GM23338 (cell line): Measurements from ENCODE around the gene PASK. TPM values are rescaled to one million over a fixed set of nuclear protein-coding genes. Genes with fewer than 3 reads are reported as not detected.

Experiments
- ATAC-seq: fragments of 200-7000 bp; cut with Tn5 transposase; 3 replicates; pipeline ENCODE4 v1.9.1; 2020
- DNase-seq: peaks from one replicate; pipeline ENCODE4 v3.0.0-alpha.2; 2015; ENCODE audit warnings: low spot score
- H2AFZ ChIP-seq: fragments of 200-600 bp; sonication (generic); 2 replicates; pipeline ENCODE4 v1.8.0; 2016; ENCODE audit warnings: antibody characterized with exemption, mild to moderate bottlenecking, moderate library complexity
- H3F3A ChIP-seq: fragments of 200-600 bp; sonication (generic); replicated peaks from 2 replicates; pipeline ENCODE4 v1.8.0; 2017; ENCODE audit warnings: antibody characterized with exemption, mixed run types, low read depth
- H3K27ac ChIP-seq: fragments of 200-600 bp; sonication (generic); 2 replicates; pipeline ENCODE4 v1.6.1; 2016; ENCODE audit warnings: low read depth
- H3K27me3 ChIP-seq: fragments of 200-600 bp; sonication (generic); 2 replicates; pipeline ENCODE4 v1.8.0; 2016; ENCODE audit warnings: mild to moderate bottlenecking, mixed run types, moderate library complexity; ENCODE audit not compliant: insufficient read depth
- H3K36me3 ChIP-seq: fragments of 200-600 bp; sonication (generic); 2 replicates; pipeline ENCODE4 v1.8.0; 2016; ENCODE audit warnings: mild to moderate bottlenecking; ENCODE audit not compliant: insufficient read depth
- H3K4me1 ChIP-seq: fragments of 200-600 bp; sonication (generic); 2 replicates; pipeline ENCODE4 v1.8.0; 2016; ENCODE audit warnings: mild to moderate bottlenecking, moderate library complexity; ENCODE audit not compliant: insufficient read depth
- H3K4me2 ChIP-seq: fragments of 200-600 bp; sonication (generic); 2 replicates; pipeline ENCODE4 v1.7.1; 2017; ENCODE audit warnings: mixed run types
- H3K4me3 ChIP-seq: fragments of 200-600 bp; sonication (generic); 2 replicates; pipeline ENCODE4 v1.6.1; 2016; ENCODE audit warnings: mixed run types
- H3K79me2 ChIP-seq: fragments of 200-600 bp; sonication (generic); replicated peaks from 2 replicates; pipeline ENCODE4 v1.8.0; 2017; ENCODE audit warnings: mild to moderate bottlenecking; ENCODE audit not compliant: insufficient read depth
- H3K9me2 ChIP-seq: fragments of 200-600 bp; sonication (generic); 2 replicates; pipeline ENCODE4 v1.8.0; 2017; ENCODE audit not compliant: insufficient read depth
- H4K20me1 ChIP-seq: fragments of 200-600 bp; sonication (generic); replicated peaks from 2 replicates; pipeline ENCODE4 v1.8.0; 2017; ENCODE audit warnings: mild to moderate bottlenecking; ENCODE audit not compliant: insufficient read depth
- H3K27ac Mint-ChIP-seq: 2 replicates; pipeline ENCODE4 v1.8.0; 2020; ENCODE audit warnings: inconsistent platforms, mild to moderate bottlenecking, moderate library complexity, mixed read lengths
- H3K27me3 Mint-ChIP-seq: 3 replicates; pipeline ENCODE4 v1.8.0; 2022; ENCODE audit warnings: low read depth, mild to moderate bottlenecking, moderate library complexity, mixed read lengths, inconsistent platforms; ENCODE audit not compliant: insufficient read depth, poor library complexity
- H3K36me3 Mint-ChIP-seq: 3 replicates; pipeline ENCODE4 v1.8.0; 2021; ENCODE audit warnings: low read depth, mild to moderate bottlenecking, inconsistent platforms, moderate library complexity, mixed read lengths
- H3K4me1 Mint-ChIP-seq: 3 replicates; pipeline ENCODE4 v1.8.0; 2020; ENCODE audit warnings: mild to moderate bottlenecking, inconsistent platforms, mixed read lengths
- H3K4me3 Mint-ChIP-seq: 3 replicates; pipeline ENCODE4 v1.8.0; 2021; ENCODE audit warnings: moderate library complexity, mild to moderate bottlenecking, inconsistent platforms, mixed read lengths
- H3K9me3 Mint-ChIP-seq: 3 replicates; pipeline ENCODE4 v1.8.0; 2020; ENCODE audit warnings: moderate library complexity, mild to moderate bottlenecking, inconsistent platforms, mixed read lengths
- CREB1 ChIP-seq: fragments of 250-450 bp; sonication (Bioruptor Pico); IDR thresholded peaks from 2 replicates; pipeline ENCODE4 v1.5.0; 2020; ENCODE audit warnings: low read depth, mild to moderate bottlenecking, moderate library complexity
- CTCF ChIP-seq, 2 experiments: fragments of 200-600 bp in 1 of 2; sonication (generic) in 1 of 2; conservative IDR thresholded peaks; 2 replicates each; pipeline versions ENCODE4 v1.5.1 to v1.6.1; 2016 to 2017; ENCODE audit warnings: antibody characterized with exemption in 2 of 2, low read depth in 2 of 2, mild to moderate bottlenecking in 2 of 2, moderate library complexity in 1 of 2
- ETS1 ChIP-seq: IDR thresholded peaks from 2 replicates; pipeline ENCODE4 v1.6.1; 2016; ENCODE audit warnings: antibody characterized with exemption
- EZH2 ChIP-seq: fragments of 200-600 bp; sonication (generic); IDR thresholded peaks from one replicate; pipeline ENCODE4 v1.8.0; 2017; ENCODE audit warnings: antibody characterized with exemption, mild to moderate bottlenecking, low read depth; ENCODE audit not compliant: unreplicated experiment
- EZH2phosphoT487 ChIP-seq: fragments of 200-600 bp; sonication (generic); IDR thresholded peaks from one replicate; pipeline ENCODE4 v1.8.1; 2018; ENCODE audit warnings: antibody characterized with exemption; ENCODE audit not compliant: unreplicated experiment
- JUNB ChIP-seq: IDR thresholded peaks from one replicate; pipeline ENCODE4 v1.6.1; 2016; ENCODE audit warnings: antibody characterized with exemption; ENCODE audit not compliant: unreplicated experiment
- NANOG ChIP-seq: IDR thresholded peaks from 2 replicates; pipeline ENCODE4 v1.6.1; 2016; ENCODE audit warnings: antibody characterized with exemption, borderline replicate concordance
- POLR2AphosphoS5 ChIP-seq: IDR thresholded peaks from 2 replicates; pipeline ENCODE4 v1.6.1; 2016; ENCODE audit warnings: antibody characterized with exemption, low read depth
- REST ChIP-seq: IDR thresholded peaks from one replicate; pipeline ENCODE4 v1.6.1; 2018; ENCODE audit warnings: antibody characterized with exemption; ENCODE audit not compliant: unreplicated experiment
- STAT1 ChIP-seq: IDR thresholded peaks from one replicate; pipeline ENCODE4 v1.6.1; 2016; ENCODE audit warnings: antibody characterized with exemption; ENCODE audit not compliant: unreplicated experiment
- ZNF114 ChIP-seq: fragments of 250-450 bp; sonication (Bioruptor Pico); IDR thresholded peaks from 2 replicates; pipeline ENCODE4 v1.5.0; 2020; ENCODE audit warnings: mild to moderate bottlenecking, moderate library complexity
- ZNF331 ChIP-seq: fragments of 250-450 bp; sonication (Bioruptor Pico); IDR thresholded peaks from 2 replicates; pipeline ENCODE4 v1.5.0; 2020; ENCODE audit warnings: low read depth, mild to moderate bottlenecking, moderate library complexity
- ZNF462 ChIP-seq: fragments of 250-450 bp; sonication (Bioruptor Pico); IDR thresholded peaks from 2 replicates; pipeline ENCODE4 v1.5.0; 2020; ENCODE audit warnings: mild to moderate bottlenecking, moderate library complexity
- polyA plus RNA-seq: library from polyadenylated mRNA; unstranded; fragments of >200 nt; fragmentation: Nextera tagmentation; extraction: Ambion mirVana; gene quantifications from 2 replicates; pipeline ENCODE4 v1.2.1, GENCODE V29; 2016
- total RNA-seq: library from RNA; depleted of rRNA; stranded (reverse); fragments of >200 nt; shearing (Covaris generic); gene quantifications from 2 replicates; pipeline ENCODE4 v1.2.3, GENCODE V29; 2014

The PASK gene
- total and polyA plus RNA-seq, 2 experiments from 2014 or later, result 12.5 to 38.4 TPM

GRCh38 chr2:241072553-241073165 is 76.6 kb downstream of the PASK start:
- no peak for ATAC-seq
- Histone ChIP-seq H3K79me2 (no peaks in the 10 kb centered on the region), H2AFZ (no peak overlapping the region), H4K20me1 (no peaks in the 10 kb centered on the region), H3K36me3 (no peaks in the 10 kb centered on the region), H3K9me2 (no peaks in the 10 kb centered on the region), H3F3A (no peaks in the 10 kb centered on the region), H3K27me3 (no peaks in the 10 kb centered on the region), H3K4me1 (no peaks in the 10 kb centered on the region), H3K4me3 (no peak overlapping the region), H3K27ac (no peak overlapping the region), H3K4me2 (no peak overlapping the region)
- peaks cover 4% of the 10 kb centered on the region for H3K4me1 Mint-ChIP-seq
- 0 out of 2 replicates have a peak overlapping the region, but pooled peaks have one; percentile 59 for H3K27ac Mint-ChIP-seq
- TF ChIP-seq STAT1 (no peak), CREB1 (CRISPR knock-in tag) (no peak), NANOG (no peak), EZH2 (no peak), ZNF114 (CRISPR knock-in tag) (no peak), CTCF (conservative IDR thresholded peaks at IDR 0.05; ENCODE audit: low read depth in 2 of 2) (no peak), ETS1 (no peak), ZNF462 (CRISPR knock-in tag) (no peak), JUNB (no peak), ZNF331 (no peak), POLR2AphosphoS5 (no peak), REST (no peak), EZH2phosphoT487 (no peak)
- H3K36me3 Mint-ChIP-seq, result no peaks in the 10 kb centered on the region
- no peak for DNase-seq
- H3K9me3 Mint-ChIP-seq, result no peaks in the 10 kb centered on the region
- peaks cover 17% of the 10 kb centered on the region for H3K27me3 Mint-ChIP-seq
- H3K4me3 Mint-ChIP-seq, result no peak overlapping the region
